ENCODE data around the gene MYNN.

Gene MYNN

GRCh38 chr3:169764882-169765612 is 8.1 kb upstream of the MYNN start, which contains the start of gene TERC (continued):
- TF ChIP-seq SALL2 (tag by site-specific recombination; IDR thresholded peaks at IDR 0.05; ENCODE audit: borderline replicate concordance) (no peak), ZNF214 (tag by site-specific recombination; IDR thresholded peaks at IDR 0.05; ENCODE audit: borderline replicate concordance) (no peak), KLF10 (tag by site-specific recombination; IDR thresholded peaks at IDR 0.05) (no peak), ZSCAN4 (tag by site-specific recombination; IDR thresholded peaks at IDR 0.05) (no peak), SETDB1 (IDR thresholded peaks at IDR 0.05; ENCODE audit: insufficient read length, low read length) (no peak), ZBTB7A (tag by site-specific recombination; IDR thresholded peaks at IDR 0.05; ENCODE audit: low read depth) (0 out of 2 replicates have a peak, but pooled peaks have one; percentile 4), ZNF335 (tag by site-specific recombination; conservative IDR thresholded peaks at IDR 0.05) (0 out of 2 replicates have a peak, but pooled peaks have one; percentile 11), ZNF701 (tag by site-specific recombination; IDR thresholded peaks at IDR 0.05) (no peak), RBAK (tag by site-specific recombination; IDR thresholded peaks at IDR 0.05) (no peak), OSR2 (tag by site-specific recombination; IDR thresholded peaks at IDR 0.05) (no peak), ZFP37 (tag by site-specific recombination; IDR thresholded peaks at IDR 0.05) (0 out of 2 replicates have a peak, but pooled peaks have one; percentile 47)
- TF ChIP-seq, protein P1, sequence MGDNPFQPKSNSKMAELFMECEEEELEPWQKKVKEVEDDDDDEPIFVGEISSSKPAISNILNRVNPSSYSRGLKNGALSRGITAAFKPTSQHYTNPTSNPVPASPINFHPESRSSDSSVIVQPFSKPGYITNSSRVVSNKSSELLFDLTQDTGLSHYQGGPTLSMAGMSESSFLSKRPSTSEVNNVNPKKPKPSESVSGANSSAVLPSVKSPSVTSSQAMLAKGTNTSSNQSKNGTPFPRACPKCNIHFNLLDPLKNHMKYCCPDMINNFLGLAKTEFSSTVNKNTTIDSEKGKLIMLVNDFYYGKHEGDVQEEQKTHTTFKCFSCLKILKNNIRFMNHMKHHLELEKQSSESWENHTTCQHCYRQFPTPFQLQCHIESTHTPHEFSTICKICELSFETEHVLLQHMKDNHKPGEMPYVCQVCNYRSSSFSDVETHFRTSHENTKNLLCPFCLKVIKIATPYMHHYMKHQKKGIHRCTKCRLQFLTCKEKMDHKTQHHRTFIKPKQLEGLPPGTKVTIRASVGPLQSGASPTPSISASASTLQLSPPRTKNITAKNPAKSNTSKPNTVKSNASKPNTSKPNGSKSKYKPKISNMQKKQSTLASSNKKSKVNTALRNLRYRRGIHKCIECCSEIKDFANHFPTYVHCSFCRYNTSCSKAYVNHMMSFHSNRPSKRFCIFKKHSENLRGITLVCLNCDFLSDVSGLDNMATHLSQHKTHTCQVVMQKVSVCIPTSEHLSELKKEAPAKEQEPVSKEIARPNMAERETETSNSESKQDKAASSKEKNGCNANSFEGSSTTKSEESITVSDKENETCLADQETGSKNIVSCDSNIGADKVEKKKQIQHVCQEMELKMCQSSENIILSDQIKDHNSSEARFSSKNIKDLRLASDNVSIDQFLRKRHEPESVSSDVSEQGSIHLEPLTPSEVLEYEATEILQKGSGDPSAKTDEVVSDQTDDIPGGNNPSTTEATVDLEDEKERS (tag by site-specific recombination; IDR thresholded peaks at IDR 0.05): no peak

DNA sequence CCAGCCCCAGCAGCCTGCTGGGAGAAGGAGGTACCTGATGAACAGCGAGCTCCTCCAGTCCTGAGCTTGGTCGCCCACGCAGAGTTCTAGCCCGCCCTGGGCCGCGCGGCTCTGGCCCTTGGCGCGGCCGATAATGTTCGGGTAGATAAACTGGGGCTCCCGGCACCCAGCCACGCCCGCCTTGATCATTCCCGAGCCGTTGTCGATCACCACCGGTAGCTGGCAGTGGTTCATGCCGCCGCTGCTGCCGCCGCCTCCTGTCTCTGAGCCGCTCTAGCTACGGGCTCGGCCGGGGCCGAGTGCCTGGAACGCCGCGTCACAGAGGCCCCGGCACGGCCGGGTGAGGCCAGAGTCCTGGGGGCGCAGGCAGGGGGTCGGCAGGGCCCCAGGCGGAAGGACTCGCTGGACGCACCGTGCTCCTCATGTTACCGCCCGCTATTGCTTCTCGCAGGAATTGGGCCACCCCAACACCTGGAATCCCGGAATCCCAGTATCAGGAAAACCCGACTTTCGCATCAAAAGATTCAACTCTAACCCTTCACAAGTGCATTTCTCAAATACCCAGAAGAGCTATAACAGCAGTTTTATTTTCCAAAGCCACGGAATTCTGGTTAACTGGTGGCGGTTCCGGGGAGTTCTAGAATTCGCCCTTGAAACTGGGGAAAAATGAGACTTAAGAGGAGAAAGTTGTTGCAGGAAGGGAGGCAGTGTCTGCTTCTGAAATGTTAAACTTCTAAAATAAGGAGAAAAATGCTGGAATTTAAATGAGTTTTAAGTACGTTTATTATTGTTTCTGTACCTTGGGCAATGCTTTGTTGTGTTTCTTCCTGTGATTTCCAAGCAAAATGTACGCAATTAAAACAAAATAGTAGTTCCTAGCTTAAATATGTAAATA is 3.7 kb upstream of the MYNN start, which contains the start of gene ACTRT3:
TSS of gene ACTRT3 (minus strand) at position 275 of the 895 bp plus-strand sequence. CDS start at position 234, 41 bp downstream.
- peak within 1 kb of the TSS; percentile 75 for H3K27ac ChIP-seq (ENCODE audit: extremely low read depth, low read depth, low read length)
- peaks cover 0 to 5% of the 10 kb centered on the region in 2 experiments; a peak in 1 of 3 replicates for H3K36me3 ChIP-seq (ENCODE audit: control insufficient read depth in 2 of 2, insufficient read depth in 1 of 2, low read length in 2 of 2)
- H3K4me1 ChIP-seq (ENCODE audit: control insufficient read depth, insufficient read depth, low read length): no peaks in the 10 kb centered on the region
- H3K4me3 ChIP-seq (ENCODE audit: low read depth, low read length): peak within 1 kb of the TSS; percentile 52
- ChIA-PET CTCF (interaction anchor here (0.9 kb wide), 1 partner anchor 9 kb away, joined by 3 read pairs; no protein-coding TSS in a partner anchor), POLR2A (interaction anchor here (0.6 to 1.1 kb wide), 6 partner anchors 42 to 622 kb away, joined by 3 to 4 read pairs (median 4); partner anchors contain the start of genes LRRC34, LRRIQ4 and SKIL)
- no peaks in the 10 kb centered on the region for H3K9me3 ChIP-seq (ENCODE audit: control insufficient read depth, insufficient read depth, low read depth, low read length)
- TF ChIP-seq KLF1 (tag by site-specific recombination; IDR thresholded peaks at IDR 0.05) (peak; percentile 30; the same call in 1 of the 2 replicates), GLI4 (tag by site-specific recombination; IDR thresholded peaks at IDR 0.05) (0 out of 2 replicates have a peak, but pooled peaks have one; percentile 51), ZBTB49 (tag by site-specific recombination; IDR thresholded peaks at IDR 0.05; ENCODE audit: low read depth) (no peak), ZNF664 (tag by site-specific recombination; IDR thresholded peaks at IDR 0.05) (peak; percentile 88), ZNF621 (tag by site-specific recombination; IDR thresholded peaks at IDR 0.05) (no peak), ZNF140 (tag by site-specific recombination; IDR thresholded peaks at IDR 0.05) (no peak), IKZF3 (tag by site-specific recombination; IDR thresholded peaks at IDR 0.05) (peak; percentile 89), ZNF18 (tag by site-specific recombination; IDR thresholded peaks at IDR 0.05) (0 out of 2 replicates have a peak, but pooled peaks have one; percentile 16), ZNF530 (tag by site-specific recombination; IDR thresholded peaks at IDR 0.05; ENCODE audit: low read depth) (no peak)
- TF ChIP-seq, protein P2, sequence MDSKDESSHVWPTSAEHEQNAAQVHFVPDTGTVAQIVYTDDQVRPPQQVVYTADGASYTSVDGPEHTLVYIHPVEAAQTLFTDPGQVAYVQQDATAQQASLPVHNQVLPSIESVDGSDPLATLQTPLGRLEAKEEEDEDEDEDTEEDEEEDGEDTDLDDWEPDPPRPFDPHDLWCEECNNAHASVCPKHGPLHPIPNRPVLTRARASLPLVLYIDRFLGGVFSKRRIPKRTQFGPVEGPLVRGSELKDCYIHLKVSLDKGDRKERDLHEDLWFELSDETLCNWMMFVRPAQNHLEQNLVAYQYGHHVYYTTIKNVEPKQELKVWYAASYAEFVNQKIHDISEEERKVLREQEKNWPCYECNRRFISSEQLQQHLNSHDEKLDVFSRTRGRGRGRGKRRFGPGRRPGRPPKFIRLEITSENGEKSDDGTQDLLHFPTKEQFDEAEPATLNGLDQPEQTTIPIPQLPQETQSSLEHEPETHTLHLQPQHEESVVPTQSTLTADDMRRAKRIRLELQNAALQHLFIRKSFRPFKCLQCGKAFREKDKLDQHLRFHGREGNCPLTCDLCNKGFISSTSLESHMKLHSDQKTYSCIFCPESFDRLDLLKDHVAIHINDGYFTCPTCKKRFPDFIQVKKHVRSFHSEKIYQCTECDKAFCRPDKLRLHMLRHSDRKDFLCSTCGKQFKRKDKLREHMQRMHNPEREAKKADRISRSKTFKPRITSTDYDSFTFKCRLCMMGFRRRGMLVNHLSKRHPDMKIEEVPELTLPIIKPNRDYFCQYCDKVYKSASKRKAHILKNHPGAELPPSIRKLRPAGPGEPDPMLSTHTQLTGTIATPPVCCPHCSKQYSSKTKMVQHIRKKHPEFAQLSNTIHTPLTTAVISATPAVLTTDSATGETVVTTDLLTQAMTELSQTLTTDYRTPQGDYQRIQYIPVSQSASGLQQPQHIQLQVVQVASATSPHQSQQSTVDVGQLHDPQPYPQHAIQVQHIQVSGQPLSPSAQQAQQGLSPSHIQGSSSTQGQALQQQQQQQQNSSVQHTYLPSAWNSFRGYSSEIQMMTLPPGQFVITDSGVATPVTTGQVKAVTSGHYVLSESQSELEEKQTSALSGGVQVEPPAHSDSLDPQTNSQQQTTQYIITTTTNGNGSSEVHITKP (tag by site-specific recombination; IDR thresholded peaks at IDR 0.05): peak; percentile 71
